Endothelial cell of umbilical vein (primary cell): ENCODE results near the gene DMBT1. TPM values are rescaled to one million over a fixed set of nuclear protein-coding genes. Genes with fewer than 3 reads are reported as not detected.

Experiments used
- Bru-seq: library from RNA; stranded (reverse); fragments of 400-500 nt; gene quantifications from one replicate; lab custom pipeline; 2021; lab: Mats Ljungman, UMichigan
- BruChase-seq, 2 experiments: library from RNA; stranded (reverse); fragments of 400-500 nt; gene quantifications; one replicate each; lab custom pipeline; 2021; lab: Mats Ljungman, UMichigan
- BruUV-seq: library from RNA; stranded (reverse); fragments of 400-500 nt; replicated peaks from 2 replicates; lab custom pipeline; 2021; lab: Mats Ljungman, UMichigan
- CTCF ChIA-PET: fragments of 300-600, 350-600 bp; sonication (Branson Sonifier 250); formaldehyde crosslinking; loops from one replicate; lab custom pipeline; 2021; ENCODE audit warnings: antibody characterized with exemption, inconsistent platforms; lab: Charles Lee
- POLR2A ChIA-PET: fragments of 300-600, 350-600 bp; sonication (Branson Sonifier 250); formaldehyde crosslinking; loops from one replicate; lab custom pipeline; 2021; ENCODE audit warnings: antibody characterized with exemption, inconsistent platforms; lab: Charles Lee
- DNase-seq: peaks from one replicate; pipeline ENCODE4 v3.0.0-alpha.2; 2011; ENCODE audit warnings: low read depth, low spot score
- FAIRE-seq: peaks from 2 replicates; lab custom pipeline; 2011; peaks lifted over from hg19 to GRCh38; lab: Jason Lieb, UNC
- H2AFZ ChIP-seq: 2 replicates; pipeline ENCODE4 v1.6.0; 2012; ENCODE audit warnings: low read depth, low read length, control low read depth, inconsistent platforms
- H3K27ac ChIP-seq: 2 replicates; pipeline ENCODE4 v1.5.1; 2011; ENCODE audit warnings: low read depth, mild to moderate bottlenecking, control low read depth, low read length, moderate library complexity; ENCODE audit not compliant: insufficient read depth
- H3K27me3 ChIP-seq, 2 experiments: 2 replicates each; pipeline versions ENCODE4 v1.6.0 to v1.6.1; 2011; ENCODE audit warnings: low read length in 2 of 2, mixed read lengths in 1 of 2; ENCODE audit not compliant: control insufficient read depth in 2 of 2, insufficient read depth in 2 of 2
- H3K36me3 ChIP-seq, 2 experiments: 2 replicates in 1 of 2; 3 replicates in 1 of 2; pipeline ENCODE4 v1.5.1; 2011; ENCODE audit warnings: low read length in 2 of 2, mild to moderate bottlenecking in 1 of 2, moderate library complexity in 1 of 2; ENCODE audit not compliant: control insufficient read depth in 2 of 2, insufficient read depth in 2 of 2; ENCODE audit errors: extremely low read depth in 1 of 2
- H3K4me1 ChIP-seq: 3 replicates; pipeline ENCODE4 v1.5.1; 2011; ENCODE audit warnings: mild to moderate bottlenecking, low read length; ENCODE audit not compliant: control insufficient read depth, insufficient read depth; ENCODE audit errors: extremely low read depth
- H3K4me2 ChIP-seq: 2 replicates; pipeline ENCODE4 v1.6.1; 2011; ENCODE audit warnings: low read length, control low read depth, mixed read lengths; ENCODE audit not compliant: insufficient read depth
- H3K4me3 ChIP-seq, 3 experiments: fragments of 200-600 bp in 1 of 3; sonication (generic), shearing (Covaris generic) in 1 of 3; replicated peaks in 1 of 3; 2 replicates each; pipeline ENCODE4 v1.5.1; 2011 to 2016; ENCODE audit warnings: control low read depth in 3 of 3, low read length in 3 of 3, mild to moderate bottlenecking in 2 of 3, inconsistent platforms in 1 of 3, low read depth in 1 of 3, moderate library complexity in 1 of 3; ENCODE audit not compliant: insufficient read depth in 1 of 3
- H3K79me2 ChIP-seq: 2 replicates; pipeline ENCODE4 v1.6.0; 2012; ENCODE audit warnings: low read length, inconsistent platforms; ENCODE audit not compliant: control insufficient read depth, insufficient read depth
- H3K9ac ChIP-seq: replicated peaks from 2 replicates; pipeline ENCODE3; 2011; ENCODE audit warnings: low read length, control low read depth; ENCODE audit not compliant: insufficient read depth; ENCODE audit errors: extremely low read depth
- H3K9me1 ChIP-seq: replicated peaks from 3 replicates; pipeline ENCODE4 v1.6.0; 2011; ENCODE audit warnings: mild to moderate bottlenecking, low read length; ENCODE audit not compliant: control insufficient read depth, insufficient read depth; ENCODE audit errors: extremely low read depth
- H3K9me3 ChIP-seq: replicated peaks from 2 replicates; pipeline ENCODE4 v1.5.1; 2012; ENCODE audit warnings: low read length, inconsistent platforms; ENCODE audit not compliant: control insufficient read depth, insufficient read depth
- H4K20me1 ChIP-seq: replicated peaks from 2 replicates; pipeline ENCODE3; 2011; ENCODE audit warnings: mild to moderate bottlenecking, low read length; ENCODE audit not compliant: control insufficient read depth, insufficient read depth; ENCODE audit errors: extremely low read depth
- EZH2 ChIP-seq: IDR thresholded peaks from 2 replicates; pipeline ENCODE4 v1.6.1; 2012; ENCODE audit warnings: borderline replicate concordance, low read depth, mild to moderate bottlenecking, moderate library complexity, low read length, inconsistent platforms; ENCODE audit not compliant: severe bottlenecking
- FOS ChIP-seq: IDR thresholded peaks from 2 replicates; pipeline ENCODE4 v1.6.1; 2011; ENCODE audit warnings: mild to moderate bottlenecking, low read length, moderate library complexity, borderline replicate concordance; ENCODE audit not compliant: insufficient read depth
- GATA2 ChIP-seq: IDR thresholded peaks from 2 replicates; pipeline ENCODE4 v1.7.0; 2011; ENCODE audit warnings: low read depth, mild to moderate bottlenecking, moderate library complexity, mixed read lengths, low read length; ENCODE audit not compliant: insufficient read length, insufficient read depth
- JUN ChIP-seq: IDR thresholded peaks from 2 replicates; pipeline ENCODE4 v1.6.1; 2011; ENCODE audit warnings: borderline replicate concordance, low read depth; ENCODE audit not compliant: insufficient read length, insufficient read depth
- MYC ChIP-seq: IDR thresholded peaks from one replicate; pipeline ENCODE4 v1.6.1; 2011; ENCODE audit warnings: mild to moderate bottlenecking, low read depth, low read length
- POLR2A ChIP-seq: IDR thresholded peaks from 2 replicates; pipeline ENCODE4 v1.6.1; 2012; ENCODE audit warnings: low read depth, mild to moderate bottlenecking, control low read depth, low read length
- POLR2AphosphoS5 ChIP-seq: IDR thresholded peaks from 2 replicates; pipeline ENCODE4 v1.6.1; 2012; ENCODE audit warnings: low read depth, mild to moderate bottlenecking, control low read depth, low read length, moderate library complexity; ENCODE audit not compliant: insufficient read depth
- dilution Hi-C: fragments of 300-500 bp; cut with MboI; formaldehyde crosslinking; loops from one replicate; pipeline ENCODE4 v1.15.0; 2019; ENCODE audit warnings: low sequenced_read_pairs; ENCODE audit not compliant: extremely low pct_ligation_motif_present
- intact Hi-C: fragments of 100-400 bp; cut with micrococcal nuclease; formaldehyde crosslinking; loops from one replicate; pipeline ENCODE4 v1.10.0; 2022
- long read RNA-seq: library from polyadenylated mRNA; stranded (forward); transcript quantifications from one replicate; pipeline ENCODE4 v2.0.0, GENCODE V29; 2021
- polyA minus RNA-seq, 3 experiments: library from RNA; depleted of rRNA, polyadenylated mRNA; stranded (reverse); fragments of >200 nt; gene quantifications; 1 replicate in 1 of 3; 2 replicates in 2 of 3; pipeline ENCODE4 v1.2.3, GENCODE V29; 2011
- polyA plus RNA-seq, 4 experiments: library from polyadenylated mRNA; depleted of rRNA in 3 of 4; stranded (reverse) in 3 of 4; unstranded in 1 of 4; fragments of >200 nt; gene quantifications; 2 replicates each; pipeline versions ENCODE4 v1.2.1 to v1.2.3, GENCODE V29; 2011 to 2012; ENCODE audit warnings: missing spikeins in 1 of 4
- total RNA-seq: library from RNA; stranded (reverse); gene quantifications from 2 replicates; pipeline ENCODE4 v1.2.3, GENCODE V29; 2021
- TF ChIP-seq, protein P1 (sequence below): IDR thresholded peaks from 2 replicates; pipeline ENCODE4 v1.6.1; 2011; ENCODE audit not compliant: insufficient read depth, insufficient read length
- TF ChIP-seq, protein P2 (sequence below), 2 donors: IDR thresholded peaks; 1 replicate in 1 of 2; 2 replicates in 1 of 2; pipeline ENCODE4 v1.5.1; 2011; ENCODE audit warnings: low read length in 2 of 2, mild to moderate bottlenecking in 2 of 2, moderate library complexity in 2 of 2, control low read depth in 1 of 2, inconsistent platforms in 1 of 2, low read depth in 1 of 2; ENCODE audit not compliant: insufficient read depth in 1 of 2; ENCODE audit errors: extremely low read depth in 1 of 2

Gene DMBT1
- total RNA-seq (not detected in 2 replicates), polyA plus RNA-seq (0.01 TPM in 1 of 2 replicates, not detected in the other), polyA minus RNA-seq (0.08 TPM in 1 of 2 replicates, not detected in the other), Bru-seq, nascent RNA (percentile 5 among the genes with signal in this experiment), BruChase-seq, experiment 1, labeled RNA remaining after a 6-hour chase (percentile 1 among the genes with signal in this experiment), BruChase-seq, experiment 2, labeled RNA remaining after a 2-hour chase (percentile 4 among the genes with signal in this experiment)
- polyA plus RNA-seq (2011; cell fraction: cytosol; rRNA removed), result 0.01 TPM in 1 of 2 replicates, not detected in the other
- 0.03 TPM in 1 of 2 replicates, not detected in the other for polyA plus RNA-seq (2011; cell fraction: nucleus; rRNA removed)
- polyA plus RNA-seq (2012), result not detected in 2 replicates
- 1.6 TPM for polyA minus RNA-seq (2011; cell fraction: cytosol; rRNA and poly(A)+ RNA removed)
- polyA minus RNA-seq (2011; cell fraction: nucleus; rRNA and poly(A)+ RNA removed), result not detected in 2 replicates
- long read RNA-seq, result 0 reads

DNA sequence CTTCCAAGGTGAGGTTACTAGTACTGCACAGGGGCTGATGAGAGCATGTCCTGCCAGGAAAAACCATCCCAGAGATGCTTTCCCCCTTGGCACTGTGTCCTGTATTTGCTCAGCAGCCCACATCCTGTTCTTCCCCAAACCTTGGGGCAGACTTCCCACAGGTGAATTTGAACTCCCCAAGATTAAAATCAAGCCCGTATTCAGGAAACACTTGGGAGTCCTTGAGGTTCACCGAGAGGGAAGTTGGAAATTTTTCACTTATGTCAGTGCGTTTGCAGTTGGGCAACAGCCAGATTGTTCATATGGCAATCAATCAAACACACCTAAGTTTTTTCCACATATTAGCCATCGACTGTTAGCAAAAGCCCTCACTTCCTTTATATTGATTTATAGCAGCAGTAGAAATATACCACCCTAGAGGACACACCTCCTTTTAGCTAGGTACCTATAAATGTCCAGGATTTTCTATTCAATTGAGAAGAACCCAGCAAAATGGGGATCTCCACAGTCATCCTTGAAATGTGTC lies at the start of gene DMBT1:
Gene DMBT1 (plus strand): TSS at position 476 of the 526 bp plus-strand sequence. CDS start 17 bp downstream, at position 493.
- peaks cover 22 to 30% of the 10 kb centered on the region in 2 experiments for H3K27me3 ChIP-seq
- H3K9me3 ChIP-seq, result no peaks in the 10 kb centered on the region
- no peak for FAIRE-seq
- H3K9ac ChIP-seq, result no peak within 1 kb of the TSS
- H3K4me1 ChIP-seq, result no peaks in the 10 kb centered on the region
- TF ChIP-seq FOS (no peak), GATA2 (no peak), JUN (no peak), MYC (no peak), POLR2AphosphoS5 (no peak), EZH2 (no peak), POLR2A (no peak)
- TF ChIP-seq, protein P1, sequence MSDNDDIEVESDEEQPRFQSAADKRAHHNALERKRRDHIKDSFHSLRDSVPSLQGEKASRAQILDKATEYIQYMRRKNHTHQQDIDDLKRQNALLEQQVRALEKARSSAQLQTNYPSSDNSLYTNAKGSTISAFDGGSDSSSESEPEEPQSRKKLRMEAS, result no peak
- TF ChIP-seq, protein P2, sequence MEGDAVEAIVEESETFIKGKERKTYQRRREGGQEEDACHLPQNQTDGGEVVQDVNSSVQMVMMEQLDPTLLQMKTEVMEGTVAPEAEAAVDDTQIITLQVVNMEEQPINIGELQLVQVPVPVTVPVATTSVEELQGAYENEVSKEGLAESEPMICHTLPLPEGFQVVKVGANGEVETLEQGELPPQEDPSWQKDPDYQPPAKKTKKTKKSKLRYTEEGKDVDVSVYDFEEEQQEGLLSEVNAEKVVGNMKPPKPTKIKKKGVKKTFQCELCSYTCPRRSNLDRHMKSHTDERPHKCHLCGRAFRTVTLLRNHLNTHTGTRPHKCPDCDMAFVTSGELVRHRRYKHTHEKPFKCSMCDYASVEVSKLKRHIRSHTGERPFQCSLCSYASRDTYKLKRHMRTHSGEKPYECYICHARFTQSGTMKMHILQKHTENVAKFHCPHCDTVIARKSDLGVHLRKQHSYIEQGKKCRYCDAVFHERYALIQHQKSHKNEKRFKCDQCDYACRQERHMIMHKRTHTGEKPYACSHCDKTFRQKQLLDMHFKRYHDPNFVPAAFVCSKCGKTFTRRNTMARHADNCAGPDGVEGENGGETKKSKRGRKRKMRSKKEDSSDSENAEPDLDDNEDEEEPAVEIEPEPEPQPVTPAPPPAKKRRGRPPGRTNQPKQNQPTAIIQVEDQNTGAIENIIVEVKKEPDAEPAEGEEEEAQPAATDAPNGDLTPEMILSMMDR (IDR thresholded peaks at IDR 0.05; ENCODE audit: extremely low read depth in 1 of 2, insufficient read depth in 1 of 2, low read depth in 1 of 2, low read length in 2 of 2), result no peak
- H3K4me2 ChIP-seq, result no peak within 1 kb of the TSS
- H3K36me3 ChIP-seq, result no peaks in the 10 kb centered on the region
- H4K20me1 ChIP-seq, result no peaks in the 10 kb centered on the region
- BruUV-seq, result no TSS peak
- POLR2A ChIA-PET, result no interaction called here
- H3K9me1 ChIP-seq, result no peaks in the 10 kb centered on the region
- intact Hi-C loops, result no loop called here
- no peak within 1 kb of the TSS for H3K27ac ChIP-seq
- DNase-seq, result peak; percentile 6
- no peak within 1 kb of the TSS for H2AFZ ChIP-seq
- no peaks in the 10 kb centered on the region for H3K79me2 ChIP-seq
- CTCF ChIA-PET, result interaction anchor here (1.0 kb wide), 1 partner anchor 262 kb away, joined by 3 read pairs; no protein-coding TSS in a partner anchor
- dilution Hi-C loops, result no loop called here
- H3K4me3 ChIP-seq, result no peak within 1 kb of the TSS
